GM19452 (cell line): Measurements from ENCODE around the gene TRAPPC2L.

ENCODE experiments used
- ATAC-seq: cut with Tn5 transposase; IDR thresholded peaks from one replicate; pipeline ENCODE4 v1.9.1; 2021; ENCODE audit not compliant: unreplicated experiment

TRAPPC2L gene

GRCh38 chr16:88856122-88856827 lies 652 bp upstream of the TRAPPC2L start:
- no peak for ATAC-seq

GRCh38 chr16:88857728-88858339 lies 907 bp downstream of the TRAPPC2L start:
- ATAC-seq, result no peak

GRCh38 chr16:88859381-88860091 lies 2.6 kb downstream of the TRAPPC2L start:
- no peak for ATAC-seq

- no peak for ATAC-seq
Observed at GRCh38 chr16:88861359-88861758, 4.4 kb downstream of the TRAPPC2L start.

GRCh38 chr16:88862968-88863367 lies 6.0 kb downstream of the TRAPPC2L start:
- no peak for ATAC-seq

- no peak for ATAC-seq
Observed at GRCh38 chr16:88863426-88863825, 6.5 kb downstream of the TRAPPC2L start.

GRCh38 chr16:88864099-88864498 lies 7.2 kb downstream of the TRAPPC2L start:
- no peak for ATAC-seq

- ATAC-seq, result no peak
Observed at GRCh38 chr16:88864521-88864920, 7.6 kb downstream of the TRAPPC2L start.

GRCh38 chr16:88865310-88865709 lies 8.4 kb downstream of the TRAPPC2L start:
- ATAC-seq, result no peak

GRCh38 chr16:88865742-88866141 lies 8.8 kb downstream of the TRAPPC2L start:
- ATAC-seq, result no peak

- ATAC-seq, result no peak
Observed at GRCh38 chr16:88866151-88866920, 9.4 kb downstream of the TRAPPC2L start, which contains the start of gene PABPN1L. Gene PABPN1L (minus strand): TSS chr16:88866660. CDS start chr16:88866606, 54 bp downstream.

- no peak for ATAC-seq
Observed at GRCh38 chr16:88867581-88868246, 10.8 kb downstream of the TRAPPC2L start.

- ATAC-seq, result no peak
Observed at GRCh38 chr16:88868974-88869672, 12.2 kb downstream of the TRAPPC2L start.

GRCh38 chr16:88869673-88869980 lies 12.7 kb downstream of the TRAPPC2L start:
- no peak for ATAC-seq

- ATAC-seq, result no peak
Observed at GRCh38 chr16:88870608-88871348, 13.9 kb downstream of the TRAPPC2L start.

GRCh38 chr16:88871349-88871702 lies 14.4 kb downstream of the TRAPPC2L start:
- ATAC-seq, result no peak

GRCh38 chr16:88871730-88872416 lies 14.9 kb downstream of the TRAPPC2L start:
- ATAC-seq, result no peak

- ATAC-seq, result no peak
Observed at GRCh38 chr16:88872650-88873331, 15.9 kb downstream of the TRAPPC2L start.
